Measurements from ENCODE around the gene LILRA1.

DNA sequence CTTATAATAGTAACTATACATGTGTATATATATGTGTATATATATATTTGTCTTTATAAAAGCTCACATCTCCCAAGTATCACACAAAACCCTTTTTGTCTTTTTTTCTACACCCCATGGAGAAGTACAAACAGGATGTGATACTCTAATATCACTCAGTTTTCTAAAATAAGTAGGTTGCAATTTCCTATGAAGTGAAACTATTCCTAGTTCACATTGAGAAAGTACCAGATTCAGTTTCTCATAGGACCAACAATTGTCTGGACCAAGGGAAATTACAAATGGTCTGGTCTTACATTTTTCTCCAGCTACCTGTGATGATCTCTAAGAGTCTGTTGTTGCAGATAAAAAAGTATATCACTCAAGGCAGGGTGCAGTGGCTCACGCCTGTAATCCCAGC is 19.0 kb downstream of the LILRA1 start:
- no peak for TF ChIP-seq POLR2AphosphoS5 (IDR thresholded peaks at IDR 0.05)
- TF ChIP-seq, protein P1, sequence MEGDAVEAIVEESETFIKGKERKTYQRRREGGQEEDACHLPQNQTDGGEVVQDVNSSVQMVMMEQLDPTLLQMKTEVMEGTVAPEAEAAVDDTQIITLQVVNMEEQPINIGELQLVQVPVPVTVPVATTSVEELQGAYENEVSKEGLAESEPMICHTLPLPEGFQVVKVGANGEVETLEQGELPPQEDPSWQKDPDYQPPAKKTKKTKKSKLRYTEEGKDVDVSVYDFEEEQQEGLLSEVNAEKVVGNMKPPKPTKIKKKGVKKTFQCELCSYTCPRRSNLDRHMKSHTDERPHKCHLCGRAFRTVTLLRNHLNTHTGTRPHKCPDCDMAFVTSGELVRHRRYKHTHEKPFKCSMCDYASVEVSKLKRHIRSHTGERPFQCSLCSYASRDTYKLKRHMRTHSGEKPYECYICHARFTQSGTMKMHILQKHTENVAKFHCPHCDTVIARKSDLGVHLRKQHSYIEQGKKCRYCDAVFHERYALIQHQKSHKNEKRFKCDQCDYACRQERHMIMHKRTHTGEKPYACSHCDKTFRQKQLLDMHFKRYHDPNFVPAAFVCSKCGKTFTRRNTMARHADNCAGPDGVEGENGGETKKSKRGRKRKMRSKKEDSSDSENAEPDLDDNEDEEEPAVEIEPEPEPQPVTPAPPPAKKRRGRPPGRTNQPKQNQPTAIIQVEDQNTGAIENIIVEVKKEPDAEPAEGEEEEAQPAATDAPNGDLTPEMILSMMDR (IDR thresholded peaks at IDR 0.05 in 8 of 11, conservative IDR thresholded peaks at IDR 0.05 in 3 of 11), result no peak
- TF ChIP-seq POLR2A (IDR thresholded peaks at IDR 0.05), result no peak

Measured in spleen (tissue), 7 donors.